ENCODE measurements around the gene TRIM41.

Gene TRIM41

GRCh38 chr5:181203777-181204112, 19.3 kb upstream of the TRIM41 start:
- TF ChIP-seq, protein P1, sequence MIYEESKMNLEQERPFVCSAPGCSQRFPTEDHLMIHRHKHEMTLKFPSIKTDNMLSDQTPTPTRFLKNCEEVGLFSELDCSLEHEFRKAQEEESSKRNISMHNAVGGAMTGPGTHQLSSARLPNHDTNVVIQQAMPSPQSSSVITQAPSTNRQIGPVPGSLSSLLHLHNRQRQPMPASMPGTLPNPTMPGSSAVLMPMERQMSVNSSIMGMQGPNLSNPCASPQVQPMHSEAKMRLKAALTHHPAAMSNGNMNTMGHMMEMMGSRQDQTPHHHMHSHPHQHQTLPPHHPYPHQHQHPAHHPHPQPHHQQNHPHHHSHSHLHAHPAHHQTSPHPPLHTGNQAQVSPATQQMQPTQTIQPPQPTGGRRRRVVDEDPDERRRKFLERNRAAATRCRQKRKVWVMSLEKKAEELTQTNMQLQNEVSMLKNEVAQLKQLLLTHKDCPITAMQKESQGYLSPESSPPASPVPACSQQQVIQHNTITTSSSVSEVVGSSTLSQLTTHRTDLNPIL (CRISPR knock-in tag; IDR thresholded peaks at IDR 0.05; ENCODE audit: low read depth) = no peak
- TF ChIP-seq CSRNP3 (CRISPR knock-in tag; IDR thresholded peaks at IDR 0.05) (no peak), RARB (CRISPR knock-in tag; IDR thresholded peaks at IDR 0.05) (no peak), ZFP3 (CRISPR knock-in tag; IDR thresholded peaks at IDR 0.05) (no peak), ZFP30 (CRISPR knock-in tag; IDR thresholded peaks at IDR 0.05) (no peak), PPARA (CRISPR knock-in tag; IDR thresholded peaks at IDR 0.05; ENCODE audit: borderline replicate concordance) (no peak), ZNF565 (CRISPR knock-in tag; conservative IDR thresholded peaks at IDR 0.05; ENCODE audit: low read depth) (no peak), SNAI2 (CRISPR knock-in tag; IDR thresholded peaks at IDR 0.05) (no peak), TCF4 (CRISPR knock-in tag; IDR thresholded peaks at IDR 0.05; ENCODE audit: borderline replicate concordance) (no peak), TOX (CRISPR knock-in tag; IDR thresholded peaks at IDR 0.05; ENCODE audit: borderline replicate concordance) (no peak), ARNTL (CRISPR knock-in tag; IDR thresholded peaks at IDR 0.05; ENCODE audit: borderline replicate concordance, low read depth) (no peak)
- TF ChIP-seq, protein P2, sequence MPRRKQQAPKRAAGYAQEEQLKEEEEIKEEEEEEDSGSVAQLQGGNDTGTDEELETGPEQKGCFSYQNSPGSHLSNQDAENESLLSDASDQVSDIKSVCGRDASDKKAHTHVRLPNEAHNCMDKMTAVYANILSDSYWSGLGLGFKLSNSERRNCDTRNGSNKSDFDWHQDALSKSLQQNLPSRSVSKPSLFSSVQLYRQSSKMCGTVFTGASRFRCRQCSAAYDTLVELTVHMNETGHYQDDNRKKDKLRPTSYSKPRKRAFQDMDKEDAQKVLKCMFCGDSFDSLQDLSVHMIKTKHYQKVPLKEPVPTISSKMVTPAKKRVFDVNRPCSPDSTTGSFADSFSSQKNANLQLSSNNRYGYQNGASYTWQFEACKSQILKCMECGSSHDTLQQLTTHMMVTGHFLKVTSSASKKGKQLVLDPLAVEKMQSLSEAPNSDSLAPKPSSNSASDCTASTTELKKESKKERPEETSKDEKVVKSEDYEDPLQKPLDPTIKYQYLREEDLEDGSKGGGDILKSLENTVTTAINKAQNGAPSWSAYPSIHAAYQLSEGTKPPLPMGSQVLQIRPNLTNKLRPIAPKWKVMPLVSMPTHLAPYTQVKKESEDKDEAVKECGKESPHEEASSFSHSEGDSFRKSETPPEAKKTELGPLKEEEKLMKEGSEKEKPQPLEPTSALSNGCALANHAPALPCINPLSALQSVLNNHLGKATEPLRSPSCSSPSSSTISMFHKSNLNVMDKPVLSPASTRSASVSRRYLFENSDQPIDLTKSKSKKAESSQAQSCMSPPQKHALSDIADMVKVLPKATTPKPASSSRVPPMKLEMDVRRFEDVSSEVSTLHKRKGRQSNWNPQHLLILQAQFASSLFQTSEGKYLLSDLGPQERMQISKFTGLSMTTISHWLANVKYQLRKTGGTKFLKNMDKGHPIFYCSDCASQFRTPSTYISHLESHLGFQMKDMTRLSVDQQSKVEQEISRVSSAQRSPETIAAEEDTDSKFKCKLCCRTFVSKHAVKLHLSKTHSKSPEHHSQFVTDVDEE (CRISPR knock-in tag; IDR thresholded peaks at IDR 0.05) = no peak
- no peak for ATAC-seq

DNA sequence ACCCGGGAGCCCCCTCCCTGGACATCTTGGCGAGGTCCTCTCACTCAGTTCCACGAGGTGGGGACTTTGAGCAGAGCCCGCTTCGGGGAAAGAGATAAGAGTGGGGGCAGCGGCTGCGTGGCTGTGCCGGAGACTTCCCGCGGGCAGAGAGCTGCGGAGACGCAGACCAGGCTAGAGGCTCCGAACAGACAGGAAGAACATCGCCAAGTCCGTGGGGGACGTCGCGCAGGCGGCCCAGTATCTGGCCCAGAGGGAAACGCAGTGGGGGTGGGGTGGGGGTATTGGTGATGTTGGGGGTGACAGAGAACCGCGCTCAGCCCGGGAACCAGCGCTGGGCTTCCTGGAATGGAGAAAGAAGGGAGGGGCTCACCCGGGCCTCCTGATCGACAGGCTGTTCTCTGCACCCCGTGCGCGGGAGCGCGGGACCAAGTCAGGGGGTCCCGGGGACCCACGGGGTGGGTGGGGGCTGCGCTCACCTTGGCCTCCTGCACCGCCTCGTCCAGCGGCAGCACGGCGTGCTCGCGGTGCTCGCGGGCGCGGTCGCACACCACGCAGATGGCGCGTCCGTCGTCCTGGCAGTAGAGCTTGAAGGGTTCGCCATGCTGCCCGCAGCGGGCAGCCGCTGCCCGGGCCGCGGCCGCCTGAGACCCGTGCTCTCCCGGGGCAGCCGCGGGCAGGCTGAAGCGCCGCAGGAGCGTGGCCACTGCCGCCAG, 18.8 kb upstream of the TRIM41 start:
- TF ChIP-seq OSR1 (CRISPR knock-in tag; IDR thresholded peaks at IDR 0.05) (no peak), SNAI2 (CRISPR knock-in tag; IDR thresholded peaks at IDR 0.05) (no peak)
- peak; percentile 4; the same call in 2 of the 3 replicates for ATAC-seq

- no peak for TF ChIP-seq PPARA (CRISPR knock-in tag; IDR thresholded peaks at IDR 0.05; ENCODE audit: borderline replicate concordance)
- TF ChIP-seq ZNF70 (CRISPR knock-in tag; IDR thresholded peaks at IDR 0.05) = no peak
- TF ChIP-seq, protein P1 (CRISPR knock-in tag; IDR thresholded peaks at IDR 0.05; ENCODE audit: low read depth) = no peak
- no peak for TF ChIP-seq ESRRG (CRISPR knock-in tag; IDR thresholded peaks at IDR 0.05)
- no peak for TF ChIP-seq ZFP30 (CRISPR knock-in tag; IDR thresholded peaks at IDR 0.05)
- no peak for TF ChIP-seq GLIS3 (CRISPR knock-in tag; IDR thresholded peaks at IDR 0.05)
- no peak for TF ChIP-seq BACH2 (CRISPR knock-in tag; IDR thresholded peaks at IDR 0.05; ENCODE audit: borderline replicate concordance)
- no peak for TF ChIP-seq ZFP3 (CRISPR knock-in tag; IDR thresholded peaks at IDR 0.05)
- TF ChIP-seq RARB (CRISPR knock-in tag; IDR thresholded peaks at IDR 0.05) = no peak
- no peak for TF ChIP-seq POU6F1 (CRISPR knock-in tag; IDR thresholded peaks at IDR 0.05; ENCODE audit: borderline replicate concordance, low read depth)
- no peak for TF ChIP-seq OSR1 (CRISPR knock-in tag; IDR thresholded peaks at IDR 0.05)
- no peak for TF ChIP-seq SNAI2 (CRISPR knock-in tag; IDR thresholded peaks at IDR 0.05)
- TF ChIP-seq TCF4 (CRISPR knock-in tag; IDR thresholded peaks at IDR 0.05; ENCODE audit: borderline replicate concordance) = no peak
- TF ChIP-seq PATZ1 (CRISPR knock-in tag; IDR thresholded peaks at IDR 0.05; ENCODE audit: borderline replicate concordance) = no peak
- TF ChIP-seq ARNTL (CRISPR knock-in tag; IDR thresholded peaks at IDR 0.05; ENCODE audit: borderline replicate concordance, low read depth) = no peak
- ATAC-seq = no peak; the same call in 2 of the 3 replicates
Measured at GRCh38 chr5:181204826-181205760, 18.0 kb upstream of the TRIM41 start, which contains the start of gene TRIM7. TSS of gene TRIM7 (minus strand) at chr5:181205196. CDS start at chr5:181205110, 86 bp downstream.

Measured in SK-N-SH treated with all-trans-retinoic acid at 6 μM for 48 hours (cell line).